Measurements from ENCODE around the gene FMNL2.

Gene FMNL2

DNA sequence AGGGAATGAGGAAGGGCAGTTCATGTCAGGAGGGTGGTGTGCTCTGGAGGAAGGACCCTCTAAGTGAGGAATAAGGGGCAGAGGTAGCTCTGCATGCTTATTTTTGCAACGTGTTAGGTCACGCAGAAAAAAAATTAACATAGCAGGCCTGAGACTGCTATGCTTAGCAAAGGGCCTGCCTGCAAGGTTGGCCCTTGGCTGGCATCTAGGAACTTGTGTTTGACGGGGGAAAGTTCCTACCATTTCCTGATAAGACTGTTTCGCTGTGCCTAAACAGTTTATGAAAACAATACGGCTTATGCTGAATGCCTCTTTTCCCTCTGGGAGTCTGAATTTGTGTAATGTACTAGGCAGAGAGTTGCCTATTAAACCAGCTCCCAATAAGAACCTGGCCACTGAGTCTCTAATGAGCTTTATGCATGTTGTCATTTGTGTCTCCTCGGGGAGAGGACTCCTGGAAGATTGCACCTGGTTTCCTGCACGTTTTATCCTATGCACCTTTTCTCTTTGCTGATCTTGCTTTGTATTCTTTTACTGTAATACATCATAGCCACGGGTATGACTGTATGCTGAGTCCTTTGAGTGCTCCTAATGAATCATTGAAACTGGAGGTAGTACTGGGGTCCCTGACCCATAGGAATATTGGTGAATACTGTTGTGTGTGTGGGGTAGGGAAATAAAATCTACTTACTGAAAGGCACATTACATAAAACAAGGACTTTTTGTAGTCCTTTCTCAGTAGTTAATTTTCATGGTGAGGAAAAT, 213.3 kb downstream of the FMNL2 start:
- DNase-seq (ENCODE audit: low read depth, low spot score), result no peak
- H3K4me3 ChIP-seq (ENCODE audit: low read depth, low read length), result no peak overlapping the region
- ChIA-PET CTCF (interaction anchor here (0.7 to 1.6 kb wide), 3 partner anchors 15 to 87 kb away, joined by 3 to 7 read pairs (median 4); no protein-coding TSS in a partner anchor), POLR2A (interaction anchor here (0.9 to 1.0 kb wide), 2 partner anchors 11 to 25 kb away, joined by 3 read pairs; no protein-coding TSS in a partner anchor)
- TF ChIP-seq, protein P1, sequence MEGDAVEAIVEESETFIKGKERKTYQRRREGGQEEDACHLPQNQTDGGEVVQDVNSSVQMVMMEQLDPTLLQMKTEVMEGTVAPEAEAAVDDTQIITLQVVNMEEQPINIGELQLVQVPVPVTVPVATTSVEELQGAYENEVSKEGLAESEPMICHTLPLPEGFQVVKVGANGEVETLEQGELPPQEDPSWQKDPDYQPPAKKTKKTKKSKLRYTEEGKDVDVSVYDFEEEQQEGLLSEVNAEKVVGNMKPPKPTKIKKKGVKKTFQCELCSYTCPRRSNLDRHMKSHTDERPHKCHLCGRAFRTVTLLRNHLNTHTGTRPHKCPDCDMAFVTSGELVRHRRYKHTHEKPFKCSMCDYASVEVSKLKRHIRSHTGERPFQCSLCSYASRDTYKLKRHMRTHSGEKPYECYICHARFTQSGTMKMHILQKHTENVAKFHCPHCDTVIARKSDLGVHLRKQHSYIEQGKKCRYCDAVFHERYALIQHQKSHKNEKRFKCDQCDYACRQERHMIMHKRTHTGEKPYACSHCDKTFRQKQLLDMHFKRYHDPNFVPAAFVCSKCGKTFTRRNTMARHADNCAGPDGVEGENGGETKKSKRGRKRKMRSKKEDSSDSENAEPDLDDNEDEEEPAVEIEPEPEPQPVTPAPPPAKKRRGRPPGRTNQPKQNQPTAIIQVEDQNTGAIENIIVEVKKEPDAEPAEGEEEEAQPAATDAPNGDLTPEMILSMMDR (IDR thresholded peaks at IDR 0.05; ENCODE audit: insufficient read depth, low read length, missing control alignments), result no peak

DNA sequence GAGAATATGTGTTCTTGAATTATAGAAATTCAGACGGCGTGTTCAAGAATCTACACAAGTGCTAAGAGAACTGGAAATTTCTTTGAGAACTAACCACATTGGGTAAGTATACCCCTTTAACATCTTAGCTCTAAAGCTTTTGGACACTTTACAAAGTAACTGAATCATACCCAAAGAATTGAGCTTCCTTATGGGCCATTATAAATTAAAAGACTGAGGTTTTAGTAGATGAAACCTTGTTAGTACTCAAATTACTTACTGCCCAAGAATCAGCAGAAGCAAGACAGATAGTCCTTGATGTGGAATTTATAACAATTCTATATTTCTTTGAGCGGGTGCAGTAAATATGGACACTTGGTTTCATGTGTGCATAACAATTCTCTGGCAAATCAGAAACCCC, 214.0 kb downstream of the FMNL2 start:
- POLR2A ChIA-PET, result interaction anchor here (0.7 to 1.0 kb wide), 3 partner anchors 11 to 97 kb away, joined by 3 read pairs; no protein-coding TSS in a partner anchor
- TF ChIP-seq, protein P1 (IDR thresholded peaks at IDR 0.05; ENCODE audit: insufficient read depth, low read length, missing control alignments), result no peak
- no peak for DNase-seq (ENCODE audit: low read depth, low spot score)
- CTCF ChIA-PET, result interaction anchor here (0.7 to 1.6 kb wide), 4 partner anchors 14 to 86 kb away, joined by 3 to 7 read pairs (median 4); no protein-coding TSS in a partner anchor
- no peak overlapping the region for H3K4me3 ChIP-seq (ENCODE audit: low read depth, low read length)

DNA sequence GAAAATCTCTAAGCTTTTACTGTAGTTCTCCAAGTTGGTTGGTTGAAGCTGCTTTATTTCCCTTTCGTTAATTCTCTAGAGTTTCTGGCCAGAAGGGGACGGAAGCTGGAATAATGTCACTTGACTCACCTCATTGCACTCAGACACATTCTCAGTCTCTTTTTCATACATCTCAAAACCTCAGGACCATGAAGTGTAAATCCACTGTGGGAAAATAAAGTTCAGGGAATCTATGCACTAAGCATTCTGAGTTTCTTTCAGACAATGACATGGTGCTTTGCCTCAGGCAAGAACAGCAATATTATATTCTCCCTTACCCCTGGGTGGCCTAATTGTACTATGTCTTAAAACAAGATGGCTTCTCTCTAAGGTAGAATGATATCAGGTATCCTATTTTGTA, 214.4 kb downstream of the FMNL2 start:
- H3K4me3 ChIP-seq (ENCODE audit: low read depth, low read length), result no peak overlapping the region
- no peak for DNase-seq (ENCODE audit: low read depth, low spot score)
- ChIA-PET POLR2A (interaction anchor here (0.7 to 1.0 kb wide), 3 partner anchors 10 to 97 kb away, joined by 3 read pairs; no protein-coding TSS in a partner anchor), CTCF (interaction anchor here (0.8 to 1.6 kb wide), 3 partner anchors 14 to 86 kb away, joined by 3 to 7 read pairs (median 4); no protein-coding TSS in a partner anchor)
- TF ChIP-seq, protein P1 (IDR thresholded peaks at IDR 0.05; ENCODE audit: insufficient read depth, low read length, missing control alignments), result no peak

DNA sequence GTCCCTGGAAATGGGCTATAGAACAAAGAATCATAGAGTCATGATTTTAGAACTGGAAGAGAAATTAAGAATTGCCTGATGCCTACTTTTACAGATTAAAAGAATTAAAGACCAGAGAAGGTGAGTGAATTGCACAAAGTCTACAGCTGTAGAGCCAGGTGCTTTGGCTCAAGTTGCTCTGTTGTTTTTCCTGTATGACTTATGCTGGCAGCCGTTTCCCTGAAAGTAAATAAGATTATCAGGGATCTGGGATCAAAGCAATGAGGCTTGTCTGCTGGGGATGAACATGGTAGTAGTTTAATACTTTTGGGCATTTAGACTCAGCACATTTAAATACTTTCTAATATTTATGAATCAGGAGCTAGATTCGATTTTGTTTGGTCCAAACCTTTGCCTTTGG, 215.4 kb downstream of the FMNL2 start:
- DNase-seq (ENCODE audit: low read depth, low spot score), result no peak
- POLR2A ChIA-PET, result no interaction called here
- TF ChIP-seq, protein P1 (IDR thresholded peaks at IDR 0.05; ENCODE audit: insufficient read depth, low read length, missing control alignments), result no peak
- no peak overlapping the region for H3K4me3 ChIP-seq (ENCODE audit: low read depth, low read length)
- CTCF ChIA-PET, result no interaction called here

DNA sequence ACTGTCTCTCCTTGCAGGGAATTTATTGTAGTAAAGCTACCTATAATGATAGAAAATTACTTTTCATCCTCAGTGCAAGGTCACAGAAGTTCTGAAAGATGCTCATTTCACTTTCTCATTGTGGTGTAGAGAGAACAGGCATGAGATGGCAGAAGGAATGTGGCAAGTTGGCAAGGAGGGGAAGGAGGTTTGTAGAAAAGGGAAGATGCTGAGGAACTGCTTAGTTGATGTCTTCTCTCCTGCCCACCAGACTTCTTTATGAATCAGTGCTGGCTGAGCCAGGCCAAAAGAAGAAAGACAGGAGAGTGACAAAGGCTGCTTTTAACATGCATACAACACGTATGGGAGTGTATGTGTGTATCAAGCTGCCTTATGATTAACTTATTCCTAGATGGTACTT, 217.9 kb downstream of the FMNL2 start:
- ChIA-PET CTCF (interaction anchor here (1.1 kb wide), 2 partner anchors 377 to 516 kb away, joined by 3 to 4 read pairs; partner anchors contain the start of gene STAM2), POLR2A (no interaction called here)
- DNase-seq (ENCODE audit: low read depth, low spot score), result no peak
- no peak overlapping the region for H3K4me3 ChIP-seq (ENCODE audit: low read depth, low read length)
- TF ChIP-seq, protein P1 (IDR thresholded peaks at IDR 0.05; ENCODE audit: insufficient read depth, low read length, missing control alignments), result no peak

GRCh38 chr2:152553518-152553917, 218.5 kb downstream of the FMNL2 start:
- DNase-seq (ENCODE audit: low read depth, low spot score), result no peak
- ChIA-PET POLR2A (no interaction called here), CTCF (no interaction called here)
- H3K4me3 ChIP-seq (ENCODE audit: low read depth, low read length), result no peak overlapping the region
- TF ChIP-seq, protein P1 (IDR thresholded peaks at IDR 0.05; ENCODE audit: insufficient read depth, low read length, missing control alignments), result no peak

Measured in AG04449 (cell line).